Fibroblast of lung (primary cell): ENCODE results near the gene PROM2. TPM values are rescaled to one million over a fixed set of nuclear protein-coding genes. Genes with fewer than 3 reads are reported as not detected.
A peak's percentile ranks its signal among the peaks of the same experiment; 100 is the strongest.

Experiments
- DNase-seq, 2 donors: peaks; one replicate each; pipeline versions ENCODE4 v3.0.0 to v3.0.0-alpha.2; 2010; ENCODE audit warnings: low read depth in 2 of 2
- H2AFZ ChIP-seq: 2 replicates; pipeline ENCODE4 v1.5.1; 2012; ENCODE audit warnings: low read length, control low read depth, inconsistent platforms
- H3K27ac ChIP-seq: 2 replicates; pipeline ENCODE4 v1.5.1; 2011; ENCODE audit warnings: low read length, control low read depth; ENCODE audit not compliant: insufficient read depth
- H3K27me3 ChIP-seq: 2 replicates; pipeline ENCODE4 v1.5.1; 2011; ENCODE audit warnings: mild to moderate bottlenecking, low read length; ENCODE audit not compliant: control insufficient read depth, insufficient read depth
- H3K36me3 ChIP-seq: 2 replicates; pipeline ENCODE4 v1.5.1; 2011; ENCODE audit warnings: low read length; ENCODE audit not compliant: control insufficient read depth, insufficient read depth
- H3K4me1 ChIP-seq: 2 replicates; pipeline ENCODE4 v1.5.1; 2011; ENCODE audit warnings: low read length; ENCODE audit not compliant: control insufficient read depth, insufficient read depth; ENCODE audit errors: extremely low read depth
- H3K4me2 ChIP-seq: 2 replicates; pipeline ENCODE4 v1.5.1; 2011; ENCODE audit warnings: low read length, control low read depth; ENCODE audit not compliant: insufficient read depth; ENCODE audit errors: extremely low read depth
- H3K4me3 ChIP-seq, 4 experiments: fragments of 200-600 bp in 1 of 4; sonication (generic) in 1 of 4; replicated peaks in 1 of 4; 2 replicates each; pipeline ENCODE4 v1.5.1; 2011 to 2016; ENCODE audit warnings: low read length in 4 of 4, low read depth in 3 of 4, mild to moderate bottlenecking in 3 of 4, control low read depth in 2 of 4, inconsistent platforms in 1 of 4, mixed read lengths in 1 of 4; ENCODE audit not compliant: insufficient read depth in 1 of 4; ENCODE audit errors: control extremely low read depth in 1 of 4
- H3K79me2 ChIP-seq: 2 replicates; pipeline ENCODE4 v1.5.1; 2012; ENCODE audit warnings: mild to moderate bottlenecking, low read length, inconsistent platforms; ENCODE audit not compliant: control insufficient read depth, insufficient read depth
- H3K9ac ChIP-seq: 2 replicates; pipeline ENCODE4 v1.5.1; 2011; ENCODE audit warnings: mild to moderate bottlenecking, low read length, control low read depth; ENCODE audit not compliant: insufficient read depth
- H3K9me3 ChIP-seq: 2 replicates; pipeline ENCODE4 v1.5.1; 2012; ENCODE audit warnings: low read depth, low read length; ENCODE audit not compliant: control insufficient read depth, insufficient read depth
- H4K20me1 ChIP-seq: 2 replicates; pipeline ENCODE4 v1.5.1; 2011; ENCODE audit warnings: low read length; ENCODE audit not compliant: control insufficient read depth, insufficient read depth; ENCODE audit errors: extremely low read depth
- CTCF ChIP-seq, 2 donors: IDR thresholded peaks in 1 of 2; conservative IDR thresholded peaks in 1 of 2; 1 replicate in 1 of 2; 2 replicates in 1 of 2; pipeline ENCODE4 v1.5.1; 2011 to 2012; ENCODE audit warnings: low read length in 2 of 2, control low read depth in 1 of 2, inconsistent platforms in 1 of 2, low read depth in 1 of 2, mild to moderate bottlenecking in 1 of 2
- EZH2 ChIP-seq: IDR thresholded peaks from 2 replicates; pipeline ENCODE4 v1.5.1; 2012; ENCODE audit warnings: low read length, control low read depth, mild to moderate bottlenecking; ENCODE audit errors: missing control alignments
- polyA plus RNA-seq, 2 donors: library from polyadenylated mRNA; depleted of rRNA in 1 of 2; stranded (reverse) in 1 of 2; unstranded in 1 of 2; fragments of >200 nt; gene quantifications; 2 replicates each; pipeline ENCODE4 v1.2.1, GENCODE V29; 2011 to 2012; ENCODE audit warnings: missing spikeins in 1 of 2
- total RNA-seq: library from RNA; depleted of rRNA; stranded (reverse); fragments of >200 nt; gene quantifications from 2 replicates; pipeline ENCODE4 v1.2.1, GENCODE V29; 2014

Gene PROM2
- total and polyA plus RNA-seq, 2 donors (not counting 1 experiment from before 2014, with no cell fraction given) = 0.05 to 0.33 TPM

GRCh38 chr2:95262896-95263542 is 11.2 kb upstream of the PROM2 start:
- H3K4me3 ChIP-seq = no peak overlapping the region
- TF ChIP-seq CTCF (conservative IDR thresholded peaks at IDR 0.05 in 1 of 2, IDR thresholded peaks at IDR 0.05 in 1 of 2; ENCODE audit: low read depth in 1 of 2, low read length in 2 of 2) (no peak), EZH2 (no peak)
- H4K20me1 ChIP-seq = peaks cover 2% of the 10 kb centered on the region
- DNase-seq = peak in 1 of 2 donors; percentile 10
- H3K9me3 ChIP-seq = no peaks in the 10 kb centered on the region
- H3K27me3 ChIP-seq = no peaks in the 10 kb centered on the region
- no peaks in the 10 kb centered on the region for H3K4me1 ChIP-seq
- H3K27ac ChIP-seq = no peak overlapping the region
- no peaks in the 10 kb centered on the region for H3K79me2 ChIP-seq
- H3K4me2 ChIP-seq = no peak overlapping the region
- no peak overlapping the region for H3K9ac ChIP-seq
- H2AFZ ChIP-seq = no peak overlapping the region
- H3K36me3 ChIP-seq = no peaks in the 10 kb centered on the region

- Histone ChIP-seq H3K4me1 (no peaks in the 10 kb centered on the region), H3K4me2 (no peak overlapping the region), H2AFZ (no peak overlapping the region), H3K9me3 (no peaks in the 10 kb centered on the region), H3K27ac (no peak overlapping the region), H3K36me3 (no peaks in the 10 kb centered on the region), H4K20me1 (peaks cover 2% of the 10 kb centered on the region), H3K9ac (no peak overlapping the region), H3K79me2 (no peaks in the 10 kb centered on the region), H3K27me3 (no peaks in the 10 kb centered on the region), H3K4me3 (no peak overlapping the region)
- TF ChIP-seq EZH2 (no peak), CTCF (conservative IDR thresholded peaks at IDR 0.05 in 1 of 2, IDR thresholded peaks at IDR 0.05 in 1 of 2; ENCODE audit: low read depth in 1 of 2, low read length in 2 of 2) (peak in 1 of 2 donors; percentile 36)
- DNase-seq = peak; percentile 10 to 33
Measured at GRCh38 chr2:95264624-95265023, 9.6 kb upstream of the PROM2 start.

- Histone ChIP-seq H3K4me2 (no peak overlapping the region), H4K20me1 (peaks cover 2% of the 10 kb centered on the region), H3K4me1 (no peaks in the 10 kb centered on the region), H3K4me3 (no peak overlapping the region), H3K27ac (no peak overlapping the region), H2AFZ (no peak overlapping the region), H3K27me3 (no peaks in the 10 kb centered on the region), H3K9me3 (no peaks in the 10 kb centered on the region), H3K9ac (no peak overlapping the region), H3K79me2 (no peaks in the 10 kb centered on the region), H3K36me3 (no peaks in the 10 kb centered on the region)
- no peak for DNase-seq
- TF ChIP-seq CTCF (conservative IDR thresholded peaks at IDR 0.05 in 1 of 2, IDR thresholded peaks at IDR 0.05 in 1 of 2; ENCODE audit: low read depth in 1 of 2, low read length in 2 of 2) = no peak
- no peak for TF ChIP-seq EZH2
Measured at GRCh38 chr2:95265182-95265581, 9.1 kb upstream of the PROM2 start.
